NCI-H2029 (cell line): ENCODE results near the gene SRPX2.
A peak's percentile ranks its signal among the peaks of the same experiment; 100 is the strongest.

Source experiments
- DNase-seq: peaks from one replicate; lab custom pipeline; 2025; lab: John Stamatoyannopoulos, UW

Gene SRPX2

DNA sequence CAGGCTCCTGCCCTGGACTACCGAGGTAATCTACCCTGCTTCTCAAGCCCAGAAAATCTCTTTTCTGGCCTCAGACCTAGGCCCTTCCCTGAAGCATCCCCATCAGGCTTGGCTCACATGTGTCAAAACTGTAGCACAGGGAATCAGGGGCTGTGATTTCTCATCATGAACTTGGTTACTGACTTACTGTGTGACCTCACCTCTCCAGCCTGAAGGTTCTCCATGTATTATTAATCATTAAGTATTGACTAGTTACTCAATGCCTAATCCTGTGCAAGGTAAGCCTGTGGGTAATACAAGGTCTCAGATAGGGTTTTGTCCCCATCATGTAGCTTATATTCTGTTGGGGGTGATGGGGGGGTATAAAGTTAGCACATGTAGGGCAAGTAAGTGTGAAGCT is 6.8 kb downstream of the SRPX2 start:
- no peak for DNase-seq

DNA sequence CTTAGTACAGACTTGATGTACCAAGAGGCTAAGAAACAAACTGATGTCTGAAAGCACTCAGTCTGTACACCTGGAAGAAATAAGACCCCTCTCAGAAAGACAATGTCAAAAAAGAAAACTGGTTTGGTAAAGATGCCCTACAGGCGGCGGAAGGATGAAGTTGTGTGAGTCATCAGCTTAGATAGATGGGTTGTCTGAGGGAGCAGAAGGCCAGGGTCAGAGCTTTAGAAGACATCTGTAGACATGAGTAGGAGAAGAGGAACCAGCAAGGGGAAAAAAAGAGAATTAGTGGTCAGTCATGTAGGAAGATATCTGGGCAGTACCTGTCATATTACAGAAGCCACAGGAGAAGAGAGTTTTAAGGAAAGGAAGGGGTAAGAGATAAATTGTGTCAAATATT is 8.3 kb downstream of the SRPX2 start:
- DNase-seq, result no peak

GRCh38 chrX:100654261-100654660 is 10.3 kb downstream of the SRPX2 start:
- DNase-seq, result no peak

DNA sequence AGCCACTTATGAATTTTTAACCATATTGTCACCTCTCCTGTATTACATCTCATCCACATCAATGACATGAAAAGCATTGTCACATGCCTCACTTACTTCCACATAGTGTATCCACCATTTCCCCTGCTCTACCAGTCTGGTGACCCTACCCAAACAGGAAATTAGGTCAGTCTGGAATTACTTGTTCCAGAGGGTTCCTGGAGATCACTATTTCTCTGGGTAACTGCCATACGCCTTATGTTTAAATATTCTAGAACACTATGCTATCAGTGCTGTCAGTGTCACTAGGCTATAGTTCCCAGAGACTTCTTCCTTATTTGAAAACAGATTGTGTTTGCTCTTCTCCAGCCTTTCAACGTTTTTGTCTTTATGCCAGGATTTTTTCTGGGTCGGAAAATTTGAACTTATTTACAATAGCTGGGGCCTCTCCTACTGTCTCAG is 15.0 kb downstream of the SRPX2 start:
- DNase-seq, result peak; percentile 56

GRCh38 chrX:100659431-100660137 is 15.6 kb downstream of the SRPX2 start:
- no peak for DNase-seq

DNA sequence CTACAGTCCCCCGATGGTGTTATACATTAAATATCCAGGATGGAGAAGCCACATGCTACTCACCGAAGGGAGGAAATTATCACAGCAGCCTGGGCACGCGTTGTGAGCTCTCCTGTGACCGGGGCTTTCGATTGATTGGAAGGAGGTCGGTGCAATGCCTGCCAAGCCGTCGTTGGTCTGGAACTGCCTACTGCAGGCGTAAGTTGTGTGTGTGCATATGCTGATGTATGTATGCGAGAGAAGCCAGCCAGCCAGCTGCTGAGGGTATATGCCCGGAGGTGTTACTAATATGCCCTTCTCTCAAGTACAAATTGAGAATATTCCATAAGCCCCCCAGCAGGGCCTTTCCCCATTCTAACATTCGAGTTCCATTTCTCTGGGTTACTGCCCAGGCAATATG is 18.2 kb downstream of the SRPX2 start:
- DNase-seq, result no peak

- no peak for DNase-seq
Measured at GRCh38 chrX:100662796-100663195, 18.8 kb downstream of the SRPX2 start.

DNA sequence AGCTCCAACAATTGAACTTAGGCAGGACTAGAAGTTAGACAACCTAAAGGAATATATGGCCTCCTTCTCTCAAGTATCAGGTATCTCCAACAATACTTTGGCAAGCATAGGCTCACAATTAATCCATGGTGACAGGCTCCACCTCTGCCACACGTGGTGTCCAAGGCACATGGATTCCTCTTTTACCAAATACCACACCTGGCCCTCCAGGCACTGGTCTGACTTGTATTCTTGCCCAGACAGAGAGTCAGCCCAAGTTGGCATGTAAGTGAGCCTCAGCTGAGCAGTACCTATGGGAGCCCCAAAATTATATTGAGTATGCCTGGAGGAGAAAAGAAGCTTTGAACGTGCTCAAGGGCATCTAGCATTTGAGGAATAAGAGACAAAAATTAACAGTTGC is 19.6 kb downstream of the SRPX2 start:
- peak; percentile 17 for DNase-seq

- no peak for DNase-seq
Measured at GRCh38 chrX:100672966-100673365, 29.0 kb downstream of the SRPX2 start.

- no peak for DNase-seq
Measured at GRCh38 chrX:100673397-100673953, 29.5 kb downstream of the SRPX2 start.

- DNase-seq, result no peak
Measured at GRCh38 chrX:100674705-100675104, 30.7 kb downstream of the SRPX2 start.

DNA sequence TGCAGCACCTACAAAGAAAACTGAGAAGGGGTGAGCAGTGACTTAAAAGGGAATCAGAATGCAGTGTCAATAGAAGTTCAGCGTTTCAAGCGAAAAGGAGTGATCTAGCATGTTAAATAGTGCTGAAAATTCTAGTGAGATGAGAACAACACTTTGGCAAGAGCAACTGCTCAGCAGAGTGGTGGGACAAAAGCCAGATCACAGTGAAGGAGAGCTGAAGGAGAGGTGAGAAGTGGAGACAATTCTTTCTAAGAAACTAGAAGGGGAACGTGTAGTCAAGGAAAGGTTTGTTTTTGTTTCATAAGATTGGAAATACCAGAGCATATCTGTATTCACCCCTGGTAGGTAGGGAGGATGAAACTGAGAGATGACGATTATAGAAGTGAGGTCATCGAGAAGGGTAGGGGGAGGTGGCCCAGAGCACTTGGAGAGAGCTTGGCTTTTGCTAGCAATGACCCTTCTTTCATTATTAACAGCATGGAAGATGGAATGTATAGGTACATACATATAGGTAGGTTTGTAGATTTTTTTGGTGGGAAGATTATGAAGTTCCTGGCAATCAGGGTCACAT is 33.7 kb downstream of the SRPX2 start:
- no peak for DNase-seq

GRCh38 chrX:100680756-100681155 is 36.8 kb downstream of the SRPX2 start:
- no peak for DNase-seq

GRCh38 chrX:100681599-100681998 is 37.6 kb downstream of the SRPX2 start:
- no peak for DNase-seq

DNA sequence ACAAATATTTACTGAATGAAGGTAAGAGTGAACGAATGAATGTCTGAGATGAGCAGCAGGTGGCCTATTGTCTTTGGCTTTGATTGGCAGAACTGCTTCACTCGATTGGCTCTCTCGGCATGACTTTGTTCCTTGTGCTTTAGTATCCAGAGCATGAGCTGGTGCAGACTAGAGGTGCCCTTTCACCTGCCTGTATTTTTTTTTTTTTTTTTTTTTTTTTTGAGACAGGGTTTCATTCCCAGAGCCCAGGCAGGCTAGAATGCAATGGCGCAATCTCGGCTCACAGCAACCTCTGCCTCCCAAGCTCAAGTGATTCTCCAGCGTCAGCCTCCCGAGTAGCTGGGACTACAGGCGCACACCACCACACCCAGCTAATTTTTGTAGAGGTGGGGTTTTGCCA is 38.9 kb downstream of the SRPX2 start:
- DNase-seq, result no peak

DNA sequence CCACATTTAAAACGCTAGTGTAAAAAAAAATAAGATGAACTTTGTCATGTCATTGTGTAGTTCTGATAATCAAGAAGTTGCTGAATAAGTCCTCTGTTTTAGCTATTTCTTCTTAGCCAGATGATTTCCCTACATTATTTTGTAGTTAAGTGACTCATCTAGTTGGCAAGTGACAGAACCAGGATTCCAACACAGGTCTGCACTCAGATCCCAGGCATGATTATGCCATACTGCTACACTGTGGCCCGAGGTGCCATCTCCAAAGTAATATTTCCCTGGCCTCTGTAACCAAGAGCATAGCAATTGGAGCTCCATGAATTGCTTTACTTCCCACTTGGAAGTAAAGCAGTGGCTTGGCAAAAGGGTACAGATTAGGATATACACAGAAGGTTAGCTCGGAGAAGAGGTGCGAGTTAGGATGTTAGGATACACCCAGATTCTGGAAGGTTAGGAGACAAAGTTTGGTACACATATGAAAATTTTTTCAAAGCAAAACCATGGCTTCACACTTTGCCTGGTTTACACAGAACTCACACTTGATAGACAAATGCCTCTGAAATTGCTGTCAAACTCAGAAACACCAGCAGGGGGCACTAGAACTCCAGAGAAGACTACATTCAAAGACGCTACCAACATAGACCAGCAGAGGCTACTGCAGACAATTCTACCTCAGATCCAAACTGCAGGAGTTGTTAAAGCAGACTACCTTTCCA is 41.4 kb downstream of the SRPX2 start:
- peak; percentile 9 for DNase-seq

GRCh38 chrX:100685997-100686305 is 42.0 kb downstream of the SRPX2 start:
- DNase-seq, result no peak

- no peak for DNase-seq
Measured at GRCh38 chrX:100687128-100687527, 43.1 kb downstream of the SRPX2 start.

DNA sequence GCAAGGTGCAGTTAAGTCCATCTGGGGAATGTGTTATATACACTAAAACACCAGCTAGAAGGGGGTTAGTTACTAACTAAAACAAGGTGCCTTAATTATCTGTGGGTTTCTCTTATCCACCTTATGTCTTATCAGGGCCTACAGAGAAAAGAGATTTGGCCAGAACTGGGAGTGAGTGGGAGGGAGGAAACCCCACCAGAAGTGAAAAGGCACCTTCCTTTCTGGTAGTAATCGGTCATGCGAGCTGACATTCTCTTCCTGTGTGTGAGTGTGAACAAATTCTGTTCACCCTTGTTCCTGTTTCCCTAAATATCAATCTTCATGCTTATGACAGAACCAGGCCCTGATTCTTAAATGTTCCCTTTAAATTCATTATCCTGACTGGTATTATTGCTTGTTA is 43.5 kb downstream of the SRPX2 start:
- DNase-seq, result no peak

DNA sequence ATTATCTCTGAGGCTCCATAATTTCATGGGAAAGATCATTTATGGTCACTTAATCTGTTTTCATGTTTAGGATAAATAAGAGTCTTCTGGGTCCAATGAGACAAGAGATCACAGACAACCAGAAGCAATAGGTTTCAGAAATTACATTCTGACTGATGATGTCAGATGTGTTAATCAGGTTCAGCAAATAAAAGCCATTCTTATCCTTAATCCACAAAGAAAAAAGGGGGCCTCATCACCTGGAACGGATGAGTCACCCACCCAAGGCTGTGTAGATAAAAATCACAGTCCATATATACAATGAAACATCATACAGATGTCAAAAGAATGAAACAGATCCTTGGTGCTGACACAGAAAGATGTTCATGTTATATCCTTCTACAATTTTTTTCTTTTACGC is 51.3 kb downstream of the SRPX2 start:
- DNase-seq, result no peak

GRCh38 chrX:100695991-100696390 is 52.0 kb downstream of the SRPX2 start:
- no peak for DNase-seq

DNA sequence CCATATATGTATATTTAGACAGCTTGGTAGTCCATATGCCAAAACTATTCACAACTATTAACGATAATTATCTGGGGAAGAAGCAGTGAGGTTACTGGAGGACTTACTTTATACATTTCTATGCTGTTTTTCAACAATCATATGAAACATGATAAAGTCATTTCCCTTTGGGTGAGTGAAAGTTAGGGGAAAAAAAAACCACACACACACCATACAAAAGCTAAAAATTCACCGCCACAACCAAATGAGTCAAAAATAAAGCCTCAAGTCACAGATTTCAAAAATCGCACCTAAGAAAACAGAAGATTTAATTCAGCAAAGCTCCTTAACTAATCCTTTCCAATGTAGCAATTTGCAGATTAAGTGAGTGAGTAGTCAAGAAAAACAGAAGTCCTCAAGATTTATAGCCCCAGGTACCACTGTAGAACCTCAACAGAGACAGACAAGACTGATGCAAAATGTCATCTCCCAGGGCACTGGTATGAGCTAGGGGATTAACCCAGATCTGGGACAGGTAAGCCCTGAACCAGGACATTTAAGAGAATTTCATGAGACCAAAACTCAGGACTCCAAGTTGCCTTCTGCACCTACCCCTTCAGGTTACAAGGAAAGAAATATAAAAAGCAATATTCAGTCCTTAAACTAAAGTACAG is 52.8 kb downstream of the SRPX2 start:
- DNase-seq, result no peak

DNA sequence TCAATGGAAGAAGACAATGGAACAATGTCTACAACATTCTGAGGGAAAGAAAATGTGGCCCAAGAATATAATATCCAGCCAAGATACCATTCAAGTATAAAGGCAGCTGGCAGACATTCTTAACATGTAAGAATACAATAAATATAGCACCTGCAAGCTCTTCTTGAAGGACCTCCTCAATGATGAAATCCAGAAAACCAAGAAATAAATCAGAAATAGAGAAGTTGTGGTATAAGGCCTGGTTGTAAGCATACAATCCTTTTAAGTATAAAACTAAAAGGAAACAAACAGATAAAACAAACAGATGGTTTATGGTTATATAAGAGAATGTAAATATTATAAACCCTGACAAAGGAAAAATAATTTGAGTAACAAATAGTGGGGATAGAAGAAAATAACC is 54.6 kb downstream of the SRPX2 start:
- no peak for DNase-seq
